Activated naive CD4-positive, alpha-beta T cell treated with anti-CD3 and anti-CD28 coated beads, Interleukin-2, amount 50 U/mL, for 16 hours (primary cell): Measurements from ENCODE around the gene SEC14L6.
"Not testable (repeated sequence)": the region's sequence is repeated elsewhere in the genome, so short reads cannot be mapped to it uniquely, and the experiment has no call there.

Experiments
- DNase-seq: peaks from one replicate; pipeline ENCODE4 v3.0.0-alpha.2; 2020

SEC14L6 gene

DNA sequence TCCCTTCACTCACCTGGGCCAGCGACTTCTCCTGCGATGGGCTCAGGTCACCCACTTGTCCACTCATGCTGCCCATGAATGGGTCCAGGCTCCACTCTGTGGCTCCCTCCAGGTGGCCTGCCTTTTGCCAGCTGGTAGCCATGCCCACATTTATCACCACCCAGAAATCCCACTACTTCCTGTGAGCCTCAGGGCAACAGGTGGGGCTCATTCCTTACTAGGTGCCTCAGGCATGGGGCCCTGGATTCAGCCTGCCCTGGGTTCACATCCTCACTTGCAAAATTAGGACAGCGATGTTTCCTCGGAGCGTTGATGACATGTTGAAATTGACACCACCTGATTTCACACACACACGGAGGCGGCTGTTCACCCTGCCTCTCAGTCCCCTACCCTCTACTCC is at the start of gene SEC14L6:
Gene SEC14L6 (minus strand): TSS at position 126 of the 400 bp plus-strand sequence. CDS start 59 bp downstream, at position 67.
- no peak for DNase-seq

DNA sequence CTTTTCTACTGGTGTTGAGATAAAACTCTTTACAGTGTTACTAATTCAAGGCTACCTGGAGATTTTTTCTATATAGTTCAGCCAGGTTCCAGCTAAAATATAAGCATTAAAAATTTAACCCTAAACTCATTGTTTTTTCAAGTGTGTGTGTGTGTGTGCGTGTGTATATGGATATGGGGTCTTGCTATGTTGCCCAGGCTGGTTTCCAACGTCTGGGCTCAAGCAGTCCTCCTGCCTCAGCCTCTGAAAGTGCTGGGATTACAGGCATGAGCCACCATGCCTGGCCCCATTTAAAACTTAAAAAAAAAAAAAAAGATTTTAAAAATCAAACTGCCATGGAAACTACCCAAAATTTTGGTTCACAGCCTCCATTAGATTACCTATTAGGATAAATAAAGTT is 49.7 kb upstream of the SEC14L6 start:
- no peak for DNase-seq

DNA sequence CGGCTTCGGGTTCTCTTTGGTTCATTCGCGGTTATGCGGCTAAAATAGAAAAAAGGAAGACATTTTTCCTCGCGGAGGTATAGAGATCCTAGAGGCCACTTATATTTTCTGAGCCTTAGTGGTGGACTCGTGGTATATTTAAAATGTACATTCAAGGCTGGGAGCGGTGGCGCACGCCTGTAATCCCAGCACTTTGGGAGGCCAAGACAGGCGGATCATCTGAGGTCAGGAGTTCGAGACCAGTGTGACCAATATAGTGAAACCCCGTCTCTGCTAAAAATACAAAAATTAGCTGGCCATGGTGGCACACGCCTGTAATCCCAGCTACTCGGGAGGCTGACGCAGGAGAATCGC is 45.8 kb upstream of the SEC14L6 start:
- DNase-seq, result not testable (repeated sequence)

DNA sequence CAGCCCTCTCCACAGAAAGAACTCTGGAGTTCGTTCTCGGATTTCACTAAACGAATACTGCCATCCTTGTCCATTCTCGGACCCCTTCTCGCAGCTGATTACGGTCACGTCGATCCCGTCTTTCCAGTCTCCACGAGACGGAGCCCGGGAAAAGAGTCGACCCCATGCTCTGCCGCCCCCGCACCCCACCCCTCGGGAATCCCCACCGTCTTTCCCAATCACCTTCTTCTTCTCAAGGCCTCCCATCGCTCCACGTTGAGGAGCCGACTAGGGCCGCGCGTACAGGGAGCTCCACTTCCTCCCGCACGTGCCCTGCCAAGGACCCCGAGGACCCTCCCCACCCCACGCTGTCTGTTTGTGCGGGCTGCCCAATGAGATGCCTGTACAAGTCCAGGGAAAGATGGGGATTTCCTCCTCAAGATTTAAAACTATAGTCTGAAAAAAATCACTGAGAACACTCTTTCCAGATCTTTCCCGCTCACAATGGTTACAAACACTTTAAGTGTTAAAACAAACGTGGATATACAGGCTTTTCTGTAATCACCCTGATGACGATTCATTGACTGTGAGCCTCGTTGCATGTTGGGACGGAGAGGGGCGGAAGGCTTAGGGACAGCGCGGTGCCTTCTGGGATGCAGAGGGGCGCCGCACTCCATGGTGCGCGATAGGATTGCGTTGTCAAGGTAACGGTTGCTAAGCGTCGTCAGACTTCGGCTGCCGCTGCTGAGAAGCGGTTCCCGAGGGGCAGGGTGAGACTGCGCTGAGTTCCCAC is 45.2 kb upstream of the SEC14L6 start, which contains the start of gene PES1:
Gene PES1 (minus strand): TSS at position 323 of the 772 bp plus-strand sequence. CDS start 77 bp downstream, at position 246.
- peak; percentile 93 for DNase-seq

DNA sequence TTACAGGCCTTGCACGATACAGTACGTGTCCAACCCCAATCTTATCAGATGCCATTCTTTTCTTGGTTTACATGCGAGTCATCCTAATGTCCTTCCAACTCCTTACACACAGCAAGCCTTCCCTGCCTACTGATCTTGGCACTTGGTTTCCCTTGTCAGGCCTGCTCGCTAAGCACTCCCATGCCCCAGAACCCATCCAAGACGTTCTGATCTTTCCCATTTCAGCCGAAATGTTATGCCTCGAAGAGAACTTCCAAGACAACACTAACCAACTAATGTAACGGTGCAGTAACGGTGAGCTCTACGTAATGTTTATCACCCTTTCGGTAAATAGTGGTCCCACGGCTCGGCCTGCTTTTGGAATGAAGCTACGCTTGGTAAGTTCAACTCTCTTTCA is 44.6 kb upstream of the SEC14L6 start:
- no peak for DNase-seq

DNA sequence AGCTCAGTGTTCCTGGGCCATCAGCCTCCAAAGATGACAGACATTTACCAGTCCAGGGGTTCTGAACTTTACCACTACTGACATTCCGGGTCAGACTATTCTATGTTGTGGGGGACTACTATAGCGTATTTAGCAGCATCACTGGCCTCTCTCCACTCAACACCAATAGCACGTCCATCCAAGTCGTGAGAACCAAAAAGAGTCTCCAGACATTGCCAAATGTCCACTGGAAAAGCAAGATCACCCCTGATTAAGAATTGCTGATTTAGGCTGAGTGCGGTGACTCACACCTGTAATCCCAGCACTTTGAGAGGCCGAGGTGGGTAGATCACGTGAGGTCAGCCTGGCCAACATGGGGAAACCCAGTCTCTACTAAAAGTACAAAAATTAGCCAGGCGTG is 39.9 kb upstream of the SEC14L6 start:
- no peak for DNase-seq

DNA sequence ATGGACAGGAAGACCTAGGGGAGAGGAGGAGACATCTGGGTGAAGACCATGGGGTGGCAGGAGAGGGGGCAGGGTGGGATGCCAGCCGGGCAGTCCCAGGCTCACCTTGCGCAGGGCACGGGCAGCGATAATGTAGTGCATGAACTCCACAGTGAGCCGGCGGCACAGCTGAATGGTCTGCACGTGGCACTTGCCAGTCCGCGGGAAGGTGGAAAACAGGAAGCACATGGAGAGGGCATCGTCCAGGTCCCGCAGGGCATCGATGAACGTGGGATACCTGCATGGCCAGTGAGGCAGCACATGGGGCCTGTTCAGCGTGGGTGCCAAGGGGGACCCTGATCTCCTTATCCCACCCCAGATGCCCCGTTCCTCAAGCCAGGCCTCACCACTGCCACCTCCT is 37.9 kb upstream of the SEC14L6 start:
- no peak for DNase-seq

DNA sequence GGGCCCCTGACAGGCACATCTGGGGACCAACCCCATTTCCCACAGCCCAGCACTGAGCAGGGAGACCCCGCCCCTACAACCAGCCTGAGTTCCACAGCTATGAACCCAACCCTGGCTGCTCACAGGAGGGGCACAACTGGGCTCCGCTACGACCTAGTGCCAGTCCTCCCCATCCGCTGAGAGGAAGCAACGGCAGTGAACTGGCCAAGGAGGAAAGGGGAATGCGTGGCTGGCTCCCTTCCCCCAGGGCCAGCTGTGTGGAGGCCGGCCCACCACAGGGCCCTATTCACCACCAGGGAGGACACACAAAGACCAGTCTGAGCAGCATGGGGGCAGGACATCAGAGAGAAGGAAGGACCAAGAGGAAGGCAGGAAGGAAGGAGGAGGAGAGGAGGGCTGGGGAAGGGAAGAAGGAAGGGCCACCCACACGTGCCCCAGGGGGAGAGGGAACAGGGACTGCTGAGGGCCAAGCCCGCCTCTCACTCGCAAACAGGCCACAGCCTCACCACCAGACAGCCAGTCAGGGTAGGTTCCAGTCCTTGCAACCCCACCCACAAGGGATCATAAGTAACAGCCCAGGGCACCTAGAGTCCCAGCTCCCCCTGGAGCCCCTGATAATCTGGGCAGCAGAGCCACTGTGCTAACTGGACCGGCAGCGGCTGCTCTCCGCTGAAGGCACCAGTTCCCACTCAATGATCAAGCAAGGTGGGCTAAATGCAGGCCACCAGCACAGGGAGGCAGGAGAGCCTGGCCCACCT is 36.4 kb upstream of the SEC14L6 start:
- no peak for DNase-seq

DNA sequence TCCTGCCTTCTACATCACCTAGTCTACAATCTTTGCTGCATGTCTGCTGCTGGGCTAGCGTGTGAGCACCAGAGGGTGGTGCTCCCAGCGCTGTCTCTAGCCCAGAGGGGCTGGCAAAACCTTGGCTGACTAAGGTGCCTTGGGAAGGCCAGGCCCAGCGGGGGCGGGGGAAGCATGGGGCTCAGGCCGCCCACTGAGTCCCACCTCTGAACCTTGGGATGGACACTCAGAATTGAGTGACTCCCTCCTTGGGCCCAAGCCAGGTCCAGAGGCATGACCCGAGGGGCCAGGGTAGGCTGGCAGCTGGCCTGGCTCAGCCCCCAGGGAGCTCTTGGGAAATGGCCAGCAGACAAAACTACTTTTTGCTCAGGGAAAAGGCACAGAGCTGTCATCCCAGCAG is 35.5 kb upstream of the SEC14L6 start:
- no peak for DNase-seq

DNA sequence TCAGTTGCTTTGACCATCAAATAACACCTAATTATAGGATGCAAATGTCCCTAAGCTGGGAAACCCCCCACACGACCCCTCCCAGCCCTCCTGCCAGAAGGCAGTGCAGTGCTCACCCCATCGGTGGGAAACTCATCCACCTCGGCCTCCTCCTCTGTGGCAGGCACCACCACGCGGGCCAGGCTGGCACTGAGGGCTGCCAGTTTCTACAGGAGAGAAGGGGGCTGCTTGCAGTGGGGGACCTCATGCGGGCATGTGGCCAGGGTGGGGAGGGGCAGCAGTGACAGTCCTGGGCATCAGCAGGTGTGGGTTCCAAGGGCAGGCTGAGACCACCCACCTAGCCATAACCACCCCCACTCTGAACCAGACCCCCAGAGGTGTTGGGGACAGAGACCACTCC is 34.4 kb upstream of the SEC14L6 start:
- DNase-seq, result no peak

DNA sequence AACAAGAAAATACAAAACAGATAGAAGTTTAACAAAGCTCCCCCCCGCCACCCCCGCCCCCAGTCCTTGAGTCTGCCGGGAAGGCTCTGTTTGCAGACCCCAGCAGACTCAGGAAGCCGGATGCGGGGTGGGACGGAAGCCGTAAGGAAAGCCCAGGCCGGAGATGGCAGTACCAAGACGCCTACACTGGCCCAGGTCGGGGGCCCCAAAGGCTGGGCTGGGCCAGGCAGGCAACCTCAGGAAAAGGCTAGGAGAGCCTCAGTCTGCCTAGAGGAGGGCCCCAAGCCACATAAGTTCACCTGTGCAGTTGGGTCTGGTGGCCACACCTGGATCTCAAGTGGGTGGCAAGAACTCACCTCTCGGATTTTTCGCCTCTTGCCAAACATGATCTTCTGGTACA is 31.9 kb upstream of the SEC14L6 start:
- DNase-seq, result no peak

DNA sequence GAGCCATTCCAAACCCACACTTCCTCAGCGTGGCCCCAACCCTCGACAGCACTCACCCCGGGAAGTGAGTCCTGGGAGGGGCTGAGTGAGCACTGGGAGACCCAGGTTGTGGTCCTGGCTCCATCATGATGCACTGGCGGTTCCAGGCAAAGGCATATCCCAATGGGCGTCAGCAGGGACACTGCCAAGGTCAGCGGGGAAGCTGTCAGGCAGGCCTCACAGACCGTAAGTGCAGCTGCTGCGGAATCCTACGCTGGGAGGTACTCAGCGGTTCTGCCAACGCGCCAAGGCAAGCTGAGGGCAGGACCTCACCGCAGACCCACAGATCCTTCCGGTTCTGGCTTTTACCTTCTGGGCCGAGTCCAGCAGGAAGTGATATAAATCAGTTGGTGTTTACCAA is 29.3 kb upstream of the SEC14L6 start:
- DNase-seq, result no peak

DNA sequence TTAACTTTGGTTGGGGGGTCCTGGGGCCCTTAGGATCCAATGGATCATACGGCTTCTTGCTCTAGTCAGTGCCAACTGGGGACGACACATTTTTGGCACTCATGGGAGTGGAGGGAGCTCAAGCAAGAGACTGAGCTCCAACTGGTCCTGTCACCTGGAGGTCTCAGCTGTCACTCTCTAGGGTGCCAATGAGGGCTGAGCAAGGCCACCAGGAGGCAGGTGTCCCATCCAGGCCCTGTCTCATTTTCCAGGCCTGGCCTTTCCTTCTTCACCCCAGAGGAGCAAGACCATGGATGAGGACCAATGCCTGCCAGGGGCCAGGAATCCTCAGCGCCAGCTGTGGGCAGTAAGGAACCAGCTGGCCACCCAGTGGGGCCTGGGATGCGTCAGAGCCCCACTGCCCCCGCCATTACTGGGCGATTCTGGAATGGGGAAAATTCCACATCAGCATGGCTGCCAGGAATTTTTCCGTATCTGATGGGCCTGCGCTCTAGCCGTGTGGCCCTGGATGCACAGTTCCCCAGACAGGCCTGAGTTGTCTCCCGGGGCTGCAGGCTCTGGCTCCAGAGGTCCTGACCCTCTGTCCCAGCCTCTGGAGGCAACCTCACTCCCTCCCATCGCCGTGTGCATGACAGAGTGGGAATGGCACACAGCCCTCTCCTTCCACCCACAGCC is 28.6 kb upstream of the SEC14L6 start:
- DNase-seq, result no peak

DNA sequence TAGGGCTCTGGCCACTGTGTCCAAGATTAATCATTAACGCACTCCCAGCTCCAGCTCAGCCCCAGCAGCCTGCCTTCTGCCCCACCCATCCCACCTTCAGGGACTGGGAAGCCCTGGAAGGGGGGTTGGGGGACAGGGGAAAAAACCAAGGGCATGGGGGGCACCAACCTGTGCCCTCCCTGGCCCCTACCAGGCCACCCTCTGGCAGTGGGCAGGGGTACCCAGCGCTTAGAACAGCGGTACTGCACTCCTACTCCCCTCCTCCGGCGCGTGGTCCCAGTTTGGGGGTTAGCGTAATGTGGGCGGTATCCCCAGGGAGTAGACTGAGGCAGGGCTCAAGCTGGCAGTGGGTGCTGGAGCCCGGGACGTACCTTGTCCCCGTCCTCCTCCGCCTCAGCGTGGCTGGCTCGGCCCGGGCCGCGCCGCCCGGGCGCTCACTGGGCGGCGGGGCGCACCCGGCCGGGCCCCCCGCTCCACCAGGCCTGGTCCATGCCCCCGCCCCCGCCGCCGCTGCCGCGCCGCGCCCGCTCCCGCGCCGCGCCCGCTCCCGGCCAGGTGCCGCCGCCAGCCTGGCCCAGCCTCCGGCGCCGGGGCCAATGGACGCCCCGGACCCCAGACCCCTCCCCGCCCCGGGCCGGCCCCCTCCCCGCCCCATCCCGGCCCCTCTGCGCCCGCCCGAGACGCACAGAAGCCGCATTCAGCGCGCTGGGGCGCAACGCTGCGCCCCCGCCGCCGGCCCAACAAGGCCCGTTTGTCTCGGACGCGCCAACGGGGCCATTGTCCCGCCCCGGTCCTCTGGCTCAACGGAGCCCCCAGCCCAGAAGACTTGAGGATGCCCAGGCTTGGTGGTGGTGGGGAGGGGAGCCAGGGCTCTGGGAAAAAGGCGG is 27.8 kb upstream of the SEC14L6 start, which contains the start of gene GAL3ST1:
Gene GAL3ST1 (minus strand): TSS at position 571 of the 887 bp plus-strand sequence. CDS start 17,273 bp downstream, outside the sequence.
- DNase-seq, result no peak

DNA sequence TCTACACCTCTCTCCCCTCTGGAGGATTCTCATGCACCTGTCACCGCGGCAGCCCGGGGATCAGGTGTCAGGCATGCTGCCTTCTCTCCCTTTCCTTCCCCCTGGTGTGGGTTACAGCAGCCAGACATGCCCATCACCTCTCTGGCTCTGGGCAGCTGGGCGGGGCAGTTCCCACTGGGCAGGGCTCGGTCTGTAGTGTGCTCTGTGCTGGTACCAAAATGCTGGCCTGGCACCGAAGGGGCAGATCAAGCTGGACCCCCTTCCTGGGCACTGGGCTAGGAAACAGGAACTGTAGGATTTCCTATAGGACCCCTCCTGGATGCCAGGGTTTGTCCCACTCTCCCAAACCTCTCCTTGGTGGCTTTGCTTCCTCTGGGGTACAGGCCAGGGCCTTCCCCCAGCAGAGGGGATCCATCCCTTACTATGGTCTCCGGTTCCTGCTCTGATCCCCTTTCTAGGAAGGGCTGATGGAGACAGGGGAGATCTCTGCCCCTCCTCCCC is 27.1 kb upstream of the SEC14L6 start:
- no peak for DNase-seq

DNA sequence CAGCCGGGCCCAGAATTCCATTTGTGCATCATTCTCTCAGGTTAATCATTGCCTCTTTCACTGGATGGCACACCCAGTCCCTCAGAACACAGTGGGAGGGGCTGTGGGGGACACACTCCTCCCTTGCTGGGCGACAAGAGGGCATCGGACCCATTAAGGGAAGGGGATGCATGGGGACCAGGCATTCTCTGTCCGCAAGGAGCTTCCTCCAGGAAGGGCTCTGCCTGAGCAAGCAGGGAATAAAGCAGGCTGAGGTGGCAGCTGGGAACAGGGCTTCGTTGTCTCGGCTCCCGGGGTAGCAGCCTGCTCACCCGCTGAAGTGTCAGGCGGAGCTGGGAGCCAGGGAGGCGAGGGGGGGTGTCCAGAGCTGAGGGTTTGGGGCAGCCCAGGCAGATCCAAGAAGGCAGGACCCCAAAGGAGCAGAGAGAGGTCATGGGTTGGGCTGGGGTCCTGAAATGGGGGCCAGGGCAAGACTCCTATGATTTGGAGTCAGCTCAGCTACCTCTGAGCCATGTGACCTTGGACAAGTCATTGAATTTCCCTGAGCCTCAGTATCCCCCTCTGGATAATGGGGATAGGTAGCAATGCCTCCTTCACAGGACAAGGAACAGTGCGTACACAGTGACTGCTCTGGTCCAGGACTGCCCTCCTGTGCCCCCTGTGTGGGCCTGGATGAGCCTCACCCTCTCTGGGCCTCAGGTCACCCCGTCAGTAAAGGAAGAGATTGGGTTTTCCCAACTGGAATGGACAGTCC is 26.5 kb upstream of the SEC14L6 start:
- DNase-seq, result no peak

DNA sequence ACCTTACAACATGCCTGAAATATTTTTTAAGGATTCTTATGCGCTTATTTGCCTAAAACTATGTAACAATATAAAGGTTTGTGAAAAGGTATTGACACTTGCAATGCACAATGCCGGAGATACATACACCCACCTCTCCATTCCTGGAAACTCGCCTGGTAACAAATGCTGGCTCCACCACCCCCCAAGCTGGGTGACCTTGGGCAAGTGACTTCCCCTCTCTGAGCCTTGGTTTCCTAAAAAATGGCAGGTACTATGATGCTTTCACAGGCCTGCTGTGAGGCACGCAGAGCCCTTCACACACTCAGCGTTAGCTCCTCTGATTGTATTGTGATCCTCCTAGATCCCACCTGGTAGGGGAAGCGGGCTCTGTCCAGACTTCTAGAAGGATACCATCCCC is 25.7 kb upstream of the SEC14L6 start:
- no peak for DNase-seq

DNA sequence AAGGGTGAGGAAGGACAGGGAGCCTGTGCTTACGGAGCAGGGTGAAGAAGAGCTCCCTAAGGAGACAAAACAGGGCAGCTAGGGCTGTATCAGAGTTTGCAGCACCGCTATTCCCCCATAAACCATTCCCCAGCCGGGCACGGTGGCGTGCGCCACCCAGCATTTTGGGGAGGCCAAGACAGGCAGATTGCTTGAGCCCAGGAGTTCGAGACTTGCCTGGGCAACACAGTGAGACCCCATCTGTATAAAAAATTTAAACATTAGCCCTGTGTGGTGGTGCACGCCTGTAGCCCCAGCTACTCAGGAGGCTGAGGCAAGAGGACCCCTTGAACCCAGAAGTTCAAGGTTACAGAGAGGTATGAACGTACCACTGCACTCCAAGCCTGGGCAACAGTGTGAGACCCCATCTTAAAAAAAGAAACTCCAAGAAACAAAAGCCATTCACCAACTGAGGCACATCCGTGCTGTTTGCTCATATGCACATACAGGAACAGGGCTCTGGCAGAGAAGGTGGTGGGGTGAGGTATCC is 23.2 kb upstream of the SEC14L6 start:
- DNase-seq, result no peak

DNA sequence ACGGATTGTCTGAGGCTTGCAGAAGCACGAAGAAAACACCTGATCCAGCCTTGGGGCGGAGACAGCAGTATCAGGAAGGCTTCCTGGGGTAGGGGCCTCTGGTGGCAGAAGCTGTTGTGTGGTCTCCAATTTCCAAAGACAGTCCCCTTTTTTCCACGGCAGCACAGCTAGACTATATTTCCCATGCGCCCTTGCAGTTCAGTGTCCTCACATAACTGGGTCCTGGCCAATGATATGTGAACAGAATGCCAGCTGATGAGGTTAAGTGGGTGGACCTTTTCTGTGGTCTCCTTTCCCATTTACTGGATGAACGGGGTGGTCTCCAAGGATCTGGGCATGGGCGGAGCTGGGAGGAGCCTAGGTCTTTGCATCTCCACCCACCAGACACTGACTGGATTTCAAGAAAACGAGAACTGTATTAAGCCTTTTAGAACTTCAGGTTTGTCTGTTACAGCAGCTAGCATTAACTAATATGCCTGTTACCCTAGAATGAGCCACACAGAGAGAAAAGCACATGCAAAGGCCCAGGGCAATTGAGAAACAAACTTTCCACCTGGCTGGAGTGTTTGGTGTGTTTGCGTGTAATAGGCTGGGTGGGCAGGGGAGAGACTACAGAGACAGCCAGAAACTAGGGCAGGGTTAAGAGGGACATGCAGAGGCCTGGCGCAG is 21.7 kb upstream of the SEC14L6 start:
- no peak for DNase-seq

DNA sequence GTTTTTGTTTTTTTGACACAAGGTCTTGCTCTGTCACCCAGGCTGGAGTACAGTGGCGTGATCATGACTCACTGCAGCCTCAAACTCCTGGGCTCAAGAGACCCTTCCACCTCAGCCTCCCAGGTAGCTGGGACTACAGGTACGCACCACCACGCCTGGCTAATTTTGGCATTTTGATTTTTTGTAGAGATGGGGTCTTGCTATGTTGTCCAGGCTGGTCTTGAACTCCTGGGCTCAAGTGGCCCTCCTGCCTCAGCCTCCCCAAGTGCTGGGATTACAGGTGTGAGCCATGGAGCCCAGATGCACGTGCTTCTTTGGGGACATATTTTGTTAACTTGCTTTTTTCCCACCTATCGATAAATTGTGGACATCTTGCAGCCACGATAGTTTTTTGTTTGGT is 20.7 kb upstream of the SEC14L6 start:
- DNase-seq, result not testable (repeated sequence)

DNA sequence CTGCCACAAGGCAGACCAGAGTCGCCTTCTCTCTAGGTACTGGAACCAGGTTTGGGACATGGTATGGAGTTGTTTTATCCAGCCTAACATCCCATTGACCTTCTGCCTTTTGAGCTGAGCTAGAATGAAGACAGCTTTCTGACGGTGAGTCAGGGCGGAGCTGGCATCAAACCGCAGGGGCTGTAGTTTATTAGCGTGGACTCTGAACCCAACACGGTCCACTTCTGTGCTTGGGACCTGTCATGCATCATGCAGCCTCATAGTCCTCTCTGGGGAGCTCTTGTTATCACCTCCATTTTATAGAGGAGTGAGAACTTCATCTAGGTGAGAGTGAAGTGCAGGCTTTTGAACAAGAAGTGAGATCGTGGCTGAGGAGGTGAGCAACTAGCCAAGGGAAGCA is 19.6 kb upstream of the SEC14L6 start:
- DNase-seq, result no peak
